ENCODE data around the gene KCNT1. TPM values are rescaled to one million over a fixed set of nuclear protein-coding genes. Genes with fewer than 3 reads are reported as not detected.

The KCNT1 gene
- total RNA-seq, 1 experiment from 2014 or later, result 0.68 TPM

DNA sequence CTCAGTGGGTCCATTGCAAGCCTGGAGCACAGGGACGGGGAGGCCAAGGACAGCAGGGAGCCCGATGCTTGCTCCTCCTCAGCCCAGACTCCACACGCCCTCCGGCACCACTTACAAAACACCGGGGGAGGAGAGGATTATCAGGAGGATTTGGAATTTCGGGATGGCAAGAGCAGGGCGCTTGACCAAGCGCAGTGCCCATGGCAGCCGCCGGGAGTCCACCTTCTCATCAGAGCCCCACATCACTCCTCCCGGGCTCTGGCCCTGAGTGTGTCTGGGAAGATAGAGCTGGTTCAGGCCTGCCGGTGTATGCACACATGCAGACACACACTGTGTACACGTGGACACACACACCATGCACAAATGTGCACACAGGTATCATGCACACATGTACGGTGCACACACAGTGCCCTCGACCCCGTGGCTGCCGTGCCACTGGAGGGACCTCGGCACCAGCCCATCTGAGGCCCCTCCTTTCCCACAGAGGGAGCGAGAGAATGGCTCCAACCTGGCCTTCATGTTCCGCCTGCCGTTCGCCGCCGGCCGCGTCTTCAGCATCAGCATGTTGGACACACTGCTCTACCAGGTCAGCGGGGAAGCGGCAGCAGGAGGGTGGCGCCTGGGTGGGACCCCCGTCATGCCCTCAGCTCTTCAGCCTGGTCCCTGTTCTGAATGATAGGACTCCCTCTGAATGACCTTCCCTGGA lies 81.7 kb downstream of the KCNT1 start:
- Mint-ChIP-seq H3K36me3 (ENCODE audit: insufficient read depth in 1 of 3, low read depth in 3 of 3) (no peaks in the 10 kb centered on the region), H3K9me3 (no peaks in the 10 kb centered on the region), H3K4me3 (no peak overlapping the region), H3K27ac (no peak overlapping the region), H3K4me1 (no peaks in the 10 kb centered on the region), H3K27me3 (ENCODE audit: low read depth) (no peaks in the 10 kb centered on the region; the same call in 1 of the 2 replicates)
- H3K79me2 ChIP-seq (ENCODE audit: insufficient read depth, low read length), result no peaks in the 10 kb centered on the region
- DNase-seq, result no peak
- H3K9ac ChIP-seq (ENCODE audit: extremely low read depth, insufficient read length, low read length), result no peak overlapping the region
- no peak overlapping the region for H3K27ac ChIP-seq (ENCODE audit: insufficient read length, low read depth, low read length)
- H4K20me1 ChIP-seq (ENCODE audit: control insufficient read depth, insufficient read depth, insufficient read length), result no peaks in the 10 kb centered on the region
- WGBS (ENCODE audit: extremely low coverage, insufficient read length, low lambda C conversion rate), result no CpG with 5 or more reads among the region's 30 CpGs
- H2BK120ac ChIP-seq (ENCODE audit: low read depth, low read length, poor library complexity, severe bottlenecking), result no peak overlapping the region
- no peak overlapping the region for H3T11ph ChIP-seq (ENCODE audit: low read length)
- H3K79me1 ChIP-seq (ENCODE audit: insufficient read depth, low read depth, low read length, poor library complexity, severe bottlenecking), result no peaks in the 10 kb centered on the region
- no peak overlapping the region for H3K4ac ChIP-seq (ENCODE audit: low read depth, low read length)
- no peak overlapping the region for H2AK5ac ChIP-seq (ENCODE audit: insufficient read length, low read length)
- no peak overlapping the region for H2BK15ac ChIP-seq (ENCODE audit: low read depth, low read length)
- no peaks in the 10 kb centered on the region for H3K27me3 ChIP-seq (ENCODE audit: insufficient read depth, low read length)
- no peak overlapping the region for H4K5ac ChIP-seq (ENCODE audit: insufficient read length, low read depth, low read length)
- H4K91ac ChIP-seq (ENCODE audit: insufficient read length, low read depth, low read length), result no peak overlapping the region
- no peak overlapping the region for H4K8ac ChIP-seq (replicated peaks; ENCODE audit: insufficient read length, low read depth, low read length)
- no peak overlapping the region for H2BK12ac ChIP-seq (ENCODE audit: insufficient read length, low read depth, low read length)
- H3K23ac ChIP-seq (ENCODE audit: insufficient read length, low read depth, low read length), result no peak overlapping the region
- H3K56ac ChIP-seq (ENCODE audit: insufficient read length, low read depth, low read length), result no peak overlapping the region
- H3K4me2 ChIP-seq (ENCODE audit: insufficient read depth, insufficient read length, low read length), result no peak overlapping the region
- no peak overlapping the region for H2AFZ ChIP-seq (ENCODE audit: low read length)
- TF ChIP-seq, protein P1, sequence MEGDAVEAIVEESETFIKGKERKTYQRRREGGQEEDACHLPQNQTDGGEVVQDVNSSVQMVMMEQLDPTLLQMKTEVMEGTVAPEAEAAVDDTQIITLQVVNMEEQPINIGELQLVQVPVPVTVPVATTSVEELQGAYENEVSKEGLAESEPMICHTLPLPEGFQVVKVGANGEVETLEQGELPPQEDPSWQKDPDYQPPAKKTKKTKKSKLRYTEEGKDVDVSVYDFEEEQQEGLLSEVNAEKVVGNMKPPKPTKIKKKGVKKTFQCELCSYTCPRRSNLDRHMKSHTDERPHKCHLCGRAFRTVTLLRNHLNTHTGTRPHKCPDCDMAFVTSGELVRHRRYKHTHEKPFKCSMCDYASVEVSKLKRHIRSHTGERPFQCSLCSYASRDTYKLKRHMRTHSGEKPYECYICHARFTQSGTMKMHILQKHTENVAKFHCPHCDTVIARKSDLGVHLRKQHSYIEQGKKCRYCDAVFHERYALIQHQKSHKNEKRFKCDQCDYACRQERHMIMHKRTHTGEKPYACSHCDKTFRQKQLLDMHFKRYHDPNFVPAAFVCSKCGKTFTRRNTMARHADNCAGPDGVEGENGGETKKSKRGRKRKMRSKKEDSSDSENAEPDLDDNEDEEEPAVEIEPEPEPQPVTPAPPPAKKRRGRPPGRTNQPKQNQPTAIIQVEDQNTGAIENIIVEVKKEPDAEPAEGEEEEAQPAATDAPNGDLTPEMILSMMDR (conservative IDR thresholded peaks at IDR 0.05), result peak; percentile 31
- no peak overlapping the region for H2BK20ac ChIP-seq (ENCODE audit: low read depth, low read length, poor library complexity, severe bottlenecking)
- H3K9me3 ChIP-seq (ENCODE audit: control insufficient read depth, low read depth, low read length), result no peaks in the 10 kb centered on the region
- no peak overlapping the region for H3K18ac ChIP-seq (ENCODE audit: insufficient read length, low read depth, low read length)
- H3K4me1 ChIP-seq (ENCODE audit: insufficient read depth, low read length), result no peaks in the 10 kb centered on the region
- H3K23me2 ChIP-seq (ENCODE audit: insufficient read length, low read depth, low read length, poor library complexity, severe bottlenecking), result no peaks in the 10 kb centered on the region
- H3K14ac ChIP-seq (ENCODE audit: insufficient read depth, low read length), result no peak overlapping the region
- H2BK5ac ChIP-seq (ENCODE audit: insufficient read length, low read length), result no peak overlapping the region
